ENCODE results near the gene IFITM2.
"Not testable (repeated sequence)": the region's sequence is repeated elsewhere in the genome, so short reads cannot be mapped to it uniquely, and the experiment has no call there.

IFITM2 gene

GRCh38 chr11:282171-282570 is 25.4 kb upstream of the IFITM2 start:
- DNase-seq, result no peak

- no peak for DNase-seq
These were observed 24.8 kb upstream of the IFITM2 start for GRCh38 chr11:282630-283360.

- no peak for DNase-seq
These were observed 24.1 kb upstream of the IFITM2 start for GRCh38 chr11:283405-284104.

DNA sequence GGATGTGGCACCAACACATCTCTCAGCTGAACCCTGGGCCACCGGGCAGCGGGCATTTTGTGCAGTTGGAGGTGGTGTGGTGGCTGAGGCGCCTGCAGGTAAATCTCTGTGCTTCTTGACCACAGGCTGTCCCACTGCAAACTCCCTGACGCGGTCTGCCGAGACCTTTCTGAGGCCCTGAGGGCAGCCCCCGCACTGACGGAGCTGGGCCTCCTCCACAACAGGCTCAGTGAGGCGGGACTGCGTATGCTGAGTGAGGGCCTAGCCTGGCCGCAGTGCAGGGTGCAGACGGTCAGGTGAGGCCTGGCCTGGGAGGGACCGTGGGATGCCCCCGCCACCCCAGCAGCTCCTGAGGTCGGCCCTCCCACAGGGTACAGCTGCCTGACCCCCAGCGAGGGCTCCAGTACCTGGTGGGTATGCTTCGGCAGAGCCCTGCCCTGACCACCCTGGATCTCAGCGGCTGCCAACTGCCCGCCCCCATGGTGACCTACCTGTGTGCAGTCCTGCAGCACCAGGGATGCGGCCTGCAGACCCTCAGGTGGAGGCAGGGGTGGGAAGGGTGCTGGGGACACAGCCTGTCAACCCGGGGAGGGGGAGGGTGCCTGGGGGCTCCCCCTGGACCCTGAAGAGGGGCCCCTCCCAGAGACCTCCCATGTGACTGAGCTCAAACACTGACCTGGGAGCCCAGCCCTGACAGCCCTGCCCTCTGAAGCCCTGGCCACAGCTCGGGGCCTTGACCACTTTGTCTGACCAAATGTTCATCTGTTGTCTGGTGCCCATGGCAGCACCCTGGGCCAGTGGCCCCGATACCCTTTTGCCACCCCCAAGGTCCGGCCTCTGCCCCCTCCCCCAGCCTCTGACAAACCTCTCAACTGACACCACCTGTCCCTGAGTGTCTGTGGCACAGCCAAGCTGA is 23.3 kb upstream of the IFITM2 start:
- no peak for DNase-seq

GRCh38 chr11:285021-285893 is 22.4 kb upstream of the IFITM2 start:
- DNase-seq, result no peak

DNA sequence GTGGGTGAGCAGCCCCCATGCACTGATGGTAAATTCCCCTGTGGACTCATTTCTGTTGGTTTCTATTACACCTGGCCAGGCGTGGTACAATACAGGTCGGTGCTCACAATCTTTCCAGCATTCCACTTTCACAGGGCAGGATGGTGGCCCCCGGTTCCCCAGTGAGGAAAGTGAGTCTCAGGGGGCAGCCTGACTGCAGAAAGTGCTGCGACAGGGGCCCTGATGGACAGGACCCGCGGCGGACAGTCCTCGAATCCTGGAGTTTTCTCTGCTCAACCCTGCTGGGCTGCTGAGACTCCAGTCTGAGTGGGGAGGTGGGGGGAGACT is 21.8 kb upstream of the IFITM2 start:
- DNase-seq, result no peak

DNA sequence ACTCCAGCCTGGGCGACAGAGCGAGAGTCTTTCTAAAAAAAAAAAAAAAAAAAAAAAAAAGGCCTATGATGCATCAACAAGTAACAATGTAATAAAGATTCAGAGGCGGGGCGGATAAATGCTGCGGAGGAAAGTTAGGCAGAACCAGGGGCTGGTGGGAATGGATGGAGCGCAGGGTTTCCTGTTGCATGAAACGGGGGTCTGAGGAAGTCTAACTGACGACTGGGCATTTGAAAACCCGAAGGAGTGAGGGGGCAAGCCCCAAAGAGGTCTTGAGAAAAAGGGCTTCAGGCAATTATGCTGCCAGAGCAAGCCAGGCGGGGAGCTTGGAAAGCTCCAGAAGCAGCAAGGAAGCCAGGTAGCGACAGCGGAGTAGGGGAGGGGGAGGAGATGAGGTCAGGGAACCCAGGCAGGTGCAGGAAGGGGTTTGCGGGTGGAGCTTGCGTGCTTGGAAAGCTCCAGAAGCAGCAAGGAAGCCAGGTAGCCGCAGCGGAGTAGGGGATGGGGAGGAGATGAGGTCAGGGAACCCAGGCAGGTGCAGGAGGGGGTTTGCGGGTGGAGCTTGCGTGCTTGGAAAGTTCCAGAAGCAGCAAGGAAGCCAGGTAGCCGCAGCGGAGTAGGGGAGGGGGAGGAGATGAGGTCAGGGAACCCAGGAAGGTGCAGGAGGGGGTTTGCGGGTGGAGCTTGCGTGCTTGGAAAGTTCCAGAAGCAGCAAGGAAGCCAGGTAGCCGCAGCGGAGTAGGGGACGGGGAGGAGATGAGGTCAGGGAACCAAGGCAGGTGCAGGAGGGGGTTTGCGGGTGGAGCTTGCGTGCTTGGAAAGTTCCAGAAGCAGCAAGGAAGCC is 20.4 kb upstream of the IFITM2 start:
- DNase-seq, result not testable (repeated sequence)

- DNase-seq, result no peak
These were observed 19.7 kb upstream of the IFITM2 start for GRCh38 chr11:287821-288477.

DNA sequence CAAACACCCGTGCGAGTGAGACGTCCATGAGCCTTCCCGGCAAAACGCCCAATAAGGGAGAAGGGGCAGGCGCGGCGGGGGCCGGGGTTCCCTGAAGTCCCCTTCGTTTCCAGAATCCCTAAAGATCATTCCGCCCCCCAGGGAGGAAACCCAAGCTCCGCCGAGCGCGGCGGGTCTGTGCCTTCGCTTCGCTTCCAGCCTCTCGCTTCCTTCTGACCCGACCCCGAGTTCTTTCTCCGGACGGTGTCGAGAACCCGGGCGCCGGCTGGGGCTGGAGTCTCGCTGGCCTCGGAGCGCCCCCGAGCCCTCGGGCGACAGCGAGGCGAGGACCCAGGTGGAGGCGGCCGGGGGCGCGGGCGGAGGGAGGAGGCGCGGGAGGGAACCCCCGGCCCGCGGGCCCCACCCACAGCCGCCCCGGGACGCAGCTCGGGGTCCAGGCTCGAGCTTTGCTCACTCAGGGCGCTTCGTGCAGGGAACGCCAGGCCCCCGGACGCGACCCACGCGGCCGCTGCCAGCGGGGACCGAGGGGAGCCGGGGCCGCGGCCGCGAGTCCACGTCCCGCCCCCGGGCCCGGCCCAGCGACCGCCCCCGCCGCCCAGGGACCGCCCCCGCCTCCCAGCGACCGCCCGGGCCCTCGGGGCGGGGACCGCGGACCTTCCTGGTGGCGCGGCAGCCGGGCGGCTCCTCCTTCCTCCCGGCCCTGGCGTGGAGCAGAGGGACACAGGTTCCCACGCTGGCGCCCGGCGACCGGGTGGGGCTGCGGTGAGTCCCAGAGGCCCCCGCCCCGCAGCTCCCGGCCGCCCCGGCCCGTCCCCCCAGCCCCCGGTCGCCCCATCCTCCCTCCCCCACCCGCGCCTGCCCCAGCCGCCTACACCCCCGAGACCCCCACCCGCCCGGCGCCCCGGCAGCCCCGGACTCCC is 18.9 kb upstream of the IFITM2 start, which contains the start of gene PGGHG:
PGGHG (plus strand) TSS at position 649 of the 920 bp plus-strand sequence. CDS start 691 bp downstream, outside the sequence.
- DNase-seq, result peak; percentile 58

- no peak for DNase-seq
These were observed 18.3 kb upstream of the IFITM2 start for GRCh38 chr11:289398-289711.

- DNase-seq, result no peak
These were observed 17.6 kb upstream of the IFITM2 start for GRCh38 chr11:289712-290620.

- DNase-seq, result no peak
These were observed 16.9 kb upstream of the IFITM2 start for GRCh38 chr11:290621-291231.

DNA sequence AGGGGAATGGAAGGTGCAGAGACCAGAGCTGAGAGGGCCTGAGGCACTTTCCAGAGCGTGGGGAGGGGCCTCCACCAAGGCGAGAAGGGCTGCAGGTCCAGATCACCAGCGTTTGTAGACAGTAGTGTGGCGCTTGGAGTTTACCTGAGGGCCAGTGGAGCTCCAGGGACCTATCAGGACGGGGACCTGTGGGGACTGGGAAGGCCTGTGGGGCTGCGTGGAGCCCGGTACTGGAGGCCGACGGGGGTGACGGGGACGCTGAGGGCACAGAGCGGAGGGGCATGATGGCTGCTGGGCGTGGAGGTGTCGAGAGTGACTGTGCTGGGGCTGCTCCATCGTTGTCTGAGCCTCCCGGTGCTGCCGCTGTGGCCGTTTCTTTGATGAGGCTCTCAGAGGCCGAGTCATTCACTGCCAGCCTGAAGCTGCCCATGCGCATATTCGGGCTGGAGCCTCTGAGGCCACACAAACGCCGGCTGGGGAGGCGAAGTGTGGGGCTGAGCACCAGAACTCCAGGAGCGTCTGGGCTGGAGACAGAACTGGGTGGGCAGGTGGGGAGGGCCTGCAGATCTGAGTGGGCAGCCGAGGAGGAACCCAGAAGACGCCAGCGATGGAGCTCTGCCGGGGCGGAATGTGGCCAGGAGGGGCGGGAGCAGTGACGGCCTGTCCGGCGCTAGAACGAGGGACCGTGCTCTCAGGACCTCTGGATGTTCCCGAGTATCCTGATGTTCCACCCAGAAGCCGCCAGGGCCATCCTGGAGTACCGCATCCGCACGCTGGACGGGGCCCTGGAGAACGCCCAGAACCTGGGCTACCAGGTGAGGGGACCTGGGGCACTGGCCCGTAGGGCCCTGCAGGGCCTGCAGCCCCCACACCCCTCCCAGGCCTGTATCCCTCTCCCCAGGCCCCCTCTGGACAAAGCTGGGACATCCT is 16.1 kb upstream of the IFITM2 start:
- no peak for DNase-seq

DNA sequence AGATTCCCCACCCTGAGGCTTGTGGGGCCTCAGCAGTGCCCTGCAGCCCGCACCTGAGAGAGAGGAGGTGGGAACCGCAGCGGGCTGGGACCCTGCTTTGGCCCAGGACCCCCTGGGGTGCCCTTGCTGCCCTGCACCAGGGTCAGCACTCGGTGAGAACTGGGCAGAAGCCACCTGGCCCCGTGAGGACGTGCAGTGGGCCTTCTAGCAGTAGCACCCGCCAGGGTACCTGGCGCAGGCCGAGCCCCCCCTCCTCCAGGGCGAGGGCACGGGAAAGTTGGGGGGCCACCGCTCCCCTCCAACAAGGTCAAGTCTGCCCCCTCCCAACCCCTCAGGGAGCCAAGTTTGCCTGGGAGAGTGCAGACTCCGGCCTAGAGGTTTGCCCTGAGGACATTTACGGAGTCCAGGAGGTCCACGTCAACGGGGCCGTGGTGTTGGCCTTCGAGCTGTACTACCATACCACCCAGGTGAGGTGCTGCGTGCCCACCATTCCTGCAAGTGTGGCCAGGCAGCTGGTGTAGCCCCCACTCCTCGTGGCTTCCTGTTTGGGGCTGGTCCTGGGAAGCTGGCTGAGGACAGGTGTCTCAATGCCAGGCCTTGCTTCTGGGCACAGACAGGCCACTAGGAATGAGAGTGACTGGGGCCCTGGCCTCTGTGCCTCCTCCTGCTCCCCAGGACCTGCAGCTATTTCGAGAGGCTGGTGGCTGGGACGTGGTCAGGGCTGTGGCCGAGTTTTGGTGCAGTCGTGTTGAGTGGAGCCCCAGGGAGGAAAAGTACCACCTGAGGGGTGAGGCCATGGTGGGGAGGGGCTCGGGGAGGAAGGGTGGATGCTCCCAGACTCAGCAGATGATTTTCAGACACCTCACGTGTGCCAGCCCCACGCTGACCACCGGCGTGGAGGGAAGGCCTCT is 15.2 kb upstream of the IFITM2 start:
- no peak for DNase-seq

- DNase-seq, result no peak
These were observed 14.3 kb upstream of the IFITM2 start for GRCh38 chr11:293271-293851.
